Activated naive CD4-positive, alpha-beta T cell (primary cell): ENCODE measurements around the gene COL15A1.

Experiments
- DNase-seq, 4 experiments: peaks; one replicate each; lab custom pipeline; 2025; lab: John Stamatoyannopoulos, UW

COL15A1 gene

DNA sequence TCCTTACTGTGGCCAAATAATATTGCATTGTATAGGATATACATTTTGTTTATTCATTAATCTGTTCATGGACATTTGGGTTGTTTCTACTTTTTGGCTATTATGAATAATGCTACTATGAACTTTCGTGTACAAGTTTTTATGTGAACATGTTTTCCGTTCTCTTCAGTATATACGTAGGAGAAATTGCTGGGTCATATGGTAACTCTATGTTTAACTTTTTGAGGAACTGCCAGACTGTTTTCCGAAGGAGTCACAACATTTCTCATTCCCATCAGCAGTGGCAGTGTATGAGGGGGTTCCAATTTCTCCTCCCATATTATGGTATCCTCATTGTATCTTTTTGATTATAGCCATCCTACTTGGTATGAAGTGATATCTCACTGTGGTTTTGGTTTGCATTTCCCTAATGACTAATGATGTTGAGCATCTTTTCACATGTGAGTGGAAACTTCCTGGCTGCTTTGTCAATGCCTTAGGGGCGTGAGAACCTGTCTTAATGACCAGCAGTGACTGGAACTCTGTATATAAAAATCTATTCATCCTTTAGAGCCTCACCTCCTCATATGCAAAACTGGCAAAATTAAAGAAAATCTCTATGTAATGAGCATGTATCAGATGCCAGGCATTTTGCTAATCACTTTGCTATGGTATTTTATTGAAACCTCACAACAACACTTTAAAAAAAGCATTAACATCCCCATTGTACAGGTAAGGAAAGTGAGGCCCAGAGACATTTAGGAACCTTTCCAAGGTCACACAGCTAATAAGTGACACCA is 113.4 kb downstream of the COL15A1 start:
- DNase-seq, result no peak

DNA sequence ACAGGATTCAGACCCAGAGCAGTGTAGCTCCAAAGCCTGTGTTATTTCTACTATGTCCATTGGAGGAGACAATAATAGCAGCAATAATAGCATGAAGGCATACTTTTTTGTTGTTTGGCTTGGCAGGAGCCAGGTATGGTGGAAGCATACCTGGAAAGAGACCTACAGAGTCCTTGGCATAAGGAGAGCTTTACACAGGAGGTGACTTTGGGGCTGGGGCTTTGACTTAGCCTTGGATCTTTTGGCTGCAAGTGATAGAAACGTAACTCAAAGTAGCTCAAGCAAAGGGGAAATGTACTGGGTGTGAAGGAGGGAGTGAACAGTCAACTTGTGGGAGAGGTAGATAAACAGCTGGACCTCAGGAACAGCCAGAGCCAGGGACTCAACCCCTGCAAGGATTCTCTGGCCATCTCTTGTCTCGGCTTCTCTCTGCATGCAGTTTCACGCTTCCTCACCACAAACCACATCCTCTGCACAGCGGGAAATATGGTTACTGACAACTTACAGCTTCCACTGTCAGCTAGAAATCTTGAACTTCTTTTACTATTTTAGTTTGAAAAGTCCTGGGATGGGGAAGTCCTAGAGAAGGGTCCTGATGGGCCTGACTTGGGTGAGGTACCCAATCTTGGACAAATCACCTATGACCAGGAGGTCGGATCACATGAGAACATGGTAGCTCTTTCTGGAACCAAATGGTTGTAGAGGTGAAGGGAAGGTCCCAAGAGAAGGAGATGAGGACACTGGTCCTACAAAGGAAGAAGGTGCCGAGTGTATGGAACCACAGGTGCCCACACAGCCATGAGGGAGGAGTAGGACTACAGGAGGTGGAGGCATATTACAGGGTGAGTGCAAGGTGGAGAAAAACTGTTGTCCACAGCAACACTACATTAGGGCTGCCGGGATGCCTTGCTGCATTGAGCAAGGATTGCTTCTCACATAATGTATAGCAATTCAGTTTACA is 114.2 kb downstream of the COL15A1 start:
- DNase-seq, result peak in 2 of 4 experiments; percentile 38 to 45

DNA sequence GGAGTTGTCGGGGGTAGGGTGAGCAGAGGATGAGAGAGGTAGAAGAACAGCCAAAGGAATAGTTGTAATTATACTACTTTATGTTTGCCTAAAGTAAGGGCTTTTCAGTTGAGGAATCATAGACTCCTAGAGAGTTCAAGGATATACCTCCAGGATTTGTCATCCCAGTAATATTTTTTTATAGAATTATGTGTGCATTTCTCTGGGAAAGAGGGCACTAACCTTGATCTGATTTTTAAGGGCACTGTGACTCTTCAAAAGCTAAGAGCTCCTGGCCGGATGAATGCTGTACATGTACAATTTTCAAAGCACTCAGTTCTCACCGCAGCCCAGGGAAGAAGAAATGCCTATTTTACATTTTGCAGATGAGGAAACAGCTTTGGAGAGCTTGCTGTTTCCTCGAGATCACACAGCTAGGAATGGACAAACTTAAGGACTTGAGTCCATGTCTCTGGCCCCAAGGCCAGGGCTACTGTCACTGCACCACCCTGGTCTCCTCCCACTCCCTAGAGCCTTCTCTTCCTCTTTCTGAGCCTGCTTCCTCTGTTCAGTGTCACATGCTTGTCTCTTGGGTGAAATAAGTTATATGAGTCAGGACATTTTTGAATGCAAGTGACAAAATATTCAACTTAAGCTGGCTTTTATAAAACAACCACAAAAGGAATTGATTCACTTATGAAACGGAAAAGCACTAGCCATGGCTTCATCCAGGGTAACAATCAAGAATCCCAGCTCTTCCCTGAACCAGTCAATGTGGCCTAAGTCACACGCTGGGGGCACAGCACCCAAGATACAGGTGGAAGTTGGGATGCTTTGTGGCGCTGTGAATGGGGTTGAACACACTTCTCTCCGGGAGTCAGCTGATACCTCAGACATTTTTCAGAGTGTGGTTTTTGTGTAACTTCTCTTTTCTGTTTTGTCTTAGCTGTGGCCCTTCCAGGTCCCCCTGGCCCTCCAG is 115.5 kb downstream of the COL15A1 start:
- no peak for DNase-seq

- DNase-seq, result no peak
These were observed 116.9 kb downstream of the COL15A1 start for GRCh38 chr9:99060621-99061020.

DNA sequence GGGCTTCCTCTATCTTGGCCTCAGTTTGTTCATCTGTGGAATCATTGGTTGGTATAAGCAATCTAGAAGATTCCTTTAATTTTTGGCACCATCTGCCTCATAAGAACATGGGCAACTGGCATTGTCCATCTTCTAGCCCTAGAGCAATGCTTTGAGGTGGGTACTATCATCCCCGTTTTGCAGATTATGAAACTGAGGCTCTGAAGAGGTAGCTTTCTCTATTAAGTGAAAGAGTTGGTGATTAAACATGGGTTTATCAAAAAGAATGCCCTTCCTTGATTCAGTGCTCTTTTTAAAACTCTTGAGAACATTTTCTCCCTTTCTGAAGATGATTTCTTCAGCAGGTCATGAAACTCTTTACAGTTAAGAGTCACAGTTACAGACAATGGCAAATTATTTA is 118.8 kb downstream of the COL15A1 start:
- no peak for DNase-seq

DNA sequence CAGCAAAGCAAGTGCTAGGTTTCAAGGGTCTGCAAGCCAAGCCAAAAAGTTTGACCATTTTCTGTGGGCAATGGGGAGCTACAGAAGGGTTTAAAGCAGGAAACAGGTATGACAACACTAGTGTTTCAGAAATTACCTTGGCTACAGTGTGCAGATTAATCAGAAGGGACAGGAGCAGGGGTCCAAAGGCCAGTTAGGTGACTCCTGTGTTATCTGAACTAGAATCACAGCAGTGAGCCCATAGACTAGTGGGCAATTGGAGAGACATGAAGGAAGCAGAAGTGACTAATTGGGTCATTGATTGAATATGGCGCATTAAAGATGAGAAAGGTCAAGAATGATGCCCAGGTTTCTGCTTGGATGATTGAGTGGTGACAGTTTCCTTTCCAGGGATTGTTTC is 119.8 kb downstream of the COL15A1 start:
- no peak for DNase-seq

GRCh38 chr9:99066571-99066970 is 122.9 kb downstream of the COL15A1 start:
- no peak for DNase-seq

- DNase-seq, result no peak
These were observed 125.4 kb downstream of the COL15A1 start for GRCh38 chr9:99069075-99069474.

GRCh38 chr9:99069546-99069945 is 125.8 kb downstream of the COL15A1 start:
- DNase-seq, result no peak

GRCh38 chr9:99070681-99071080 is 127.0 kb downstream of the COL15A1 start:
- DNase-seq, result no peak

- no peak for DNase-seq
These were observed 127.8 kb downstream of the COL15A1 start for GRCh38 chr9:99071313-99072039.

GRCh38 chr9:99072040-99072394 is 128.3 kb downstream of the COL15A1 start:
- DNase-seq, result no peak

GRCh38 chr9:99073347-99073746 is 129.6 kb downstream of the COL15A1 start:
- DNase-seq, result no peak

- DNase-seq, result no peak
These were observed 130.5 kb downstream of the COL15A1 start for GRCh38 chr9:99073985-99074901.

- DNase-seq, result no peak
These were observed 131.2 kb downstream of the COL15A1 start for GRCh38 chr9:99074902-99075245.

DNA sequence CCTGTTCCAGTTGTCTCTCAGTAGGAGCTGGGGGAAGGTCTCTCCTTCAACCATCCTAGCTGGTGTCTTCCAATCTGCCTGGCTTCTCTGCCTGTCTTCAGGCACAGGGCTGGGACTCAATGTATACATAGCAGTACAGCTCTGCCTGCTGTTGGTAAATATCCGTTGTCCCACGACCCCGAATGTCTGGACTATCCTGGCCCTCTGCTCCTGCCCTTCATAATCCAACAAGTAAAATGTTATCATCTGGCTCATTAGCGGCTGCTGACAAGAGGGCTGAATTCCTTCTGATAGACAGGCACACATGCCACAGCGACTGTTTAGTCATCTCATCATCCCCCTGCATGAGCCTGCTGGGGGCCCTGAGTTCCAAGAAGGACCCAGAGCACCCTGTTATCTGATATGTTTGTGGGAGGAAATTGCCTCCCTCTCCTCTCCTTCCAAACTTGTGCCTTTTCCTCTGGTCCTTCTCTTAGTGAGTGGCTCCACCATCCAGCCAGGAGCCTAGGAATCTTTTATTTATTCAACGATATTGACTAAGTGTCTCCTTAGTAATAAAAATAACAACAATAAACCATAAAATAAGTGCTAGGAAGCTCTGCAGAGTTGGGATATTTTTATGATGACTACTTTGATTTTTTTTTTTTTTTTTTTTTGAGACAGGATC is 131.7 kb downstream of the COL15A1 start:
- DNase-seq, result no peak

DNA sequence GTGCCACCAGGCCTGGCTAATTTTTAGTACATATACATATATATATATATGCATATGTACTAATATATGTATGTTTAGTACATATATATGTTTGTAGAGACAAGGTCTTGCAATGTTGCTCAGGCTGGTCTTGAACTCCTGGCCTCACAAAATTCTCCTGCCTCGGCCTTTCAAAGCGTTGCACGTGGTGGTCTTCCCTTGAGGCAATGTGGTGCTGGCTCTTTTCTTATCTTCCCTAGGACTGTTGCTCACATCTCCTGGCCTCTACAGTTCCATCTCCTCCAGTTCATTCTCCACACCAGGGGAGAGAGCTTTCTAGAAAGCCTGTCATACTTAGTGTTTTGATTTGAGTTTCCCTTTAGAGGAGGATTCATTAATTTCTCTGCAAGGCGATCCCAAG is 132.3 kb downstream of the COL15A1 start:
- DNase-seq, result no peak

DNA sequence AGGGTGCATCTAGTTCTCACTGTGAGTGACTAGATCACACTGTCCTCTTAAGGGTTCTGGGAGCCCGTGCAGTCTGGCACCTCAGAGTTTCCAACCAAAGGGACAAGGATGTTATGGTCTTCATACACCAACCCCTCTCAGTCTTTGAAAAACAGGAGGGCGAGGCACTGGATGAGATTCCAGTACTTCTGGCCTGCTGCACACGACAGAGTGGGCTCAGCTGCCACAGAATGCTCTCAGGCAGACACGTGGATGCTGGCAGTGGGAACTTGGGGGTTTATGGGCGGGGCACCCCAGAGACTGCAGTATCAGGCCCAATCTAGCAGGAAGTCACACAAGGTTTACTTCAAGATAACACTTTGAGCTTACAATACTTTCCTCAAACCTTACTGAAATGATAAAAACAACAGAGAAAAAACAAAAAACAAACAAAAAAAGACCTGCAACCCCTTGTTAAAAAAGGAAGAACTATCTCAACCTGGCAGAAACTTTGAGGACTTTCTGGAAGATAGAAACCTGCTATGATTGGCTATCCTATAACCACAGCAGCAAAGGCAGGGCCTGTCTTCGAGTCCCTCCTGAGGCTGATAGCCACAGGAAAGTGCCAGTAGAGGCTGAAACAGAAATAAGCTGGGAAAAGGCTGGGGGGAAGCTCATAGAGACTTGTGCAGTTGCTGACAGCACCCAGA is 132.9 kb downstream of the COL15A1 start:
- peak in 1 of 4 experiments; percentile 15 for DNase-seq

- no peak for DNase-seq
These were observed 135.0 kb downstream of the COL15A1 start for GRCh38 chr9:99078717-99079116.
